Fibroblast of lung (primary cell): ENCODE measurements around the gene CDK7.
"Not testable (repeated sequence)": the region's sequence is repeated elsewhere in the genome, so short reads cannot be mapped to it uniquely, and the experiment has no call there.

Source experiments
- CTCF ChIP-seq, 2 donors: IDR thresholded peaks in 1 of 2; conservative IDR thresholded peaks in 1 of 2; 1 replicate in 1 of 2; 2 replicates in 1 of 2; pipeline ENCODE4 v1.5.1; 2011 to 2012; ENCODE audit warnings: low read length in 2 of 2, control low read depth in 1 of 2, inconsistent platforms in 1 of 2, low read depth in 1 of 2, mild to moderate bottlenecking in 1 of 2
- EZH2 ChIP-seq: IDR thresholded peaks from 2 replicates; pipeline ENCODE4 v1.5.1; 2012; ENCODE audit warnings: low read length, control low read depth, mild to moderate bottlenecking; ENCODE audit errors: missing control alignments

DNA sequence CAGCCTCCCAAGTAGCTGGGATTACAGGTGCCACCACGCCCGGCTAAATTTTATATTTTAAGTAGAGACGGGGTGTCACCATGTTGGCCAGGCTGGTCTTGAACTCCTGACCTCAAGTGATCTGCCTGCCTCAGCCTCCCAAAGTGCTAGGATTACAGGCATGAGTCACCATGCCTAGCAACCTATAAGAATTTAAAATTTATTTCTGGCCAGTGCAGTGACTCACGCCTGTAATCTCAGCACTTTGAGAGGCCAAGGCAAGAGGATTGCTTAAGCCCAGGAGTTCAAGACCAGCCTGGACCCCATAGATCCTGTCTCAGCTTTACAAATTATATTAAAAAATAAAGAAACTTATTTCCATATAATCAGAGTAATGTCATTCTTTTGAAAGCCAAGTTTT lies 21.3 kb downstream of the CDK7 start:
- not testable (repeated sequence) for TF ChIP-seq CTCF (conservative IDR thresholded peaks at IDR 0.05 in 1 of 2, IDR thresholded peaks at IDR 0.05 in 1 of 2; ENCODE audit: low read depth in 1 of 2, low read length in 2 of 2); EZH2
